Peyer's patch (tissue), 4 donors: Measurements from ENCODE around the gene IFI44. TPM values are rescaled to one million over a fixed set of nuclear protein-coding genes. Genes with fewer than 3 reads are reported as not detected.
A peak's percentile ranks its signal among the peaks of the same experiment; 100 is the strongest.

ENCODE experiments used
- DNase-seq, 3 donors: peaks; one replicate each; pipeline ENCODE4 v3.0.0-alpha.2; 2017 to 2019
- H3K27ac ChIP-seq, 4 donors: fragments of 200-600 bp; sonication (generic); one replicate each; pipeline ENCODE4 v1.5.1; 2016 to 2019
- H3K27me3 ChIP-seq, 2 donors: fragments of 200-600 bp; sonication (generic); one replicate each; pipeline ENCODE4 v1.5.1; 2019
- H3K36me3 ChIP-seq, 3 donors: fragments of 200-600 bp; sonication (generic); one replicate each; pipeline ENCODE4 v1.5.1; 2016 to 2019
- H3K4me1 ChIP-seq, 4 donors: fragments of 200-600 bp; sonication (generic); one replicate each; pipeline ENCODE4 v1.5.1; 2016 to 2019
- H3K4me3 ChIP-seq, 4 donors: fragments of 200-600 bp; sonication (generic); 1 replicate in 3 of 4; 2 replicates in 1 of 4; pipeline ENCODE4 v1.5.1; 2016 to 2019; ENCODE audit warnings: mild to moderate bottlenecking in 1 of 4
- H3K9me3 ChIP-seq, 4 donors: fragments of 200-600 bp; sonication (generic); one replicate each; pipeline ENCODE4 v1.5.1; 2016 to 2019; ENCODE audit warnings: mild to moderate bottlenecking in 1 of 4
- POLR2A ChIP-seq, 2 donors: fragments of 450-650 bp; IDR thresholded peaks; one replicate each; pipeline ENCODE4 v1.5.1; 2017; ENCODE audit warnings: antibody characterized with exemption in 2 of 2, mild to moderate bottlenecking in 2 of 2, moderate library complexity in 2 of 2
- total RNA-seq, 4 donors: library from RNA; depleted of rRNA; stranded (reverse); fragments of >200 nt; gene quantifications; one replicate each; pipeline ENCODE4 v1.1.0, GENCODE V29; 2016
- TF ChIP-seq, protein P1 (sequence below), 6 experiments: fragments of 450-650 bp in 4 of 6; fragments of 200-600 bp in 2 of 6; sonication (generic) in 1 of 6; IDR thresholded peaks; one replicate each; pipeline ENCODE4 v1.5.1; 2017 to 2019; ENCODE audit warnings: antibody characterized with exemption in 6 of 6, mild to moderate bottlenecking in 3 of 6, moderate library complexity in 1 of 6

IFI44 gene
- total RNA-seq, 4 donors from 2014 or later, result 3.9 to 67.7 (median 12.4) TPM

DNA sequence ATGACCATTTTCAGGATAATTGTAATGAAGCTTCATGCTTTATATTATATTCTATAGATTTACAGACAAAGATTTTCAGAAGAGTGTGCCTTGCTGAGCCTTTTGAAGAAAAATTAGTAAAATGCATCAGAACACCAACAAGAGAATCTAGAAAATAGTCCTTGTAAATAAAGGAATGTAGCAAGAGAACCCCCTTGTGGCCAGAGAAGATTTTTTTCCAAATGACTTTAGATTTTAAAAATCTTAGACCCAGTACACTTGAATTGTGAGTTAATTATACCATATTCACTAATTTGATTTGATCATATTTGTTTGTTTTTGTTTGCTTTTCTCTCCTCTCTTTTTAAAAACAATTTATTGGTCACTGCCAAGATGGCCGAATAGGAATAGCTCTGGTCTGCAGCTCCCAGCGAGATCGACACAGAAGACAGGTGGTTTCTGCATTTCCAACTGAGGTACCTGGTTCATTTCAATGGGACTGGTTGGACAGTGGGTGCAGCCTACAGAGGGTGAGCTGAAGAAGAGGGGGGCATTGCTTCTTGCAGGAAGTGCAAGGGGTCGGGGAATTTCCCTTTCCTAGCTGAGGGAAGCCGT lies 42.2 kb upstream of the IFI44 start:
- no peak overlapping the region for H3K27ac ChIP-seq
- no peak overlapping the region for H3K4me3 ChIP-seq
- TF ChIP-seq POLR2A (IDR thresholded peaks at IDR 0.05), result no peak
- TF ChIP-seq, protein P1, sequence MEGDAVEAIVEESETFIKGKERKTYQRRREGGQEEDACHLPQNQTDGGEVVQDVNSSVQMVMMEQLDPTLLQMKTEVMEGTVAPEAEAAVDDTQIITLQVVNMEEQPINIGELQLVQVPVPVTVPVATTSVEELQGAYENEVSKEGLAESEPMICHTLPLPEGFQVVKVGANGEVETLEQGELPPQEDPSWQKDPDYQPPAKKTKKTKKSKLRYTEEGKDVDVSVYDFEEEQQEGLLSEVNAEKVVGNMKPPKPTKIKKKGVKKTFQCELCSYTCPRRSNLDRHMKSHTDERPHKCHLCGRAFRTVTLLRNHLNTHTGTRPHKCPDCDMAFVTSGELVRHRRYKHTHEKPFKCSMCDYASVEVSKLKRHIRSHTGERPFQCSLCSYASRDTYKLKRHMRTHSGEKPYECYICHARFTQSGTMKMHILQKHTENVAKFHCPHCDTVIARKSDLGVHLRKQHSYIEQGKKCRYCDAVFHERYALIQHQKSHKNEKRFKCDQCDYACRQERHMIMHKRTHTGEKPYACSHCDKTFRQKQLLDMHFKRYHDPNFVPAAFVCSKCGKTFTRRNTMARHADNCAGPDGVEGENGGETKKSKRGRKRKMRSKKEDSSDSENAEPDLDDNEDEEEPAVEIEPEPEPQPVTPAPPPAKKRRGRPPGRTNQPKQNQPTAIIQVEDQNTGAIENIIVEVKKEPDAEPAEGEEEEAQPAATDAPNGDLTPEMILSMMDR (IDR thresholded peaks at IDR 0.05), result peak; percentile 11 to 49 (median 44)
- no peaks in the 10 kb centered on the region for H3K36me3 ChIP-seq
- no peak for DNase-seq
- H3K27me3 ChIP-seq, result no peaks in the 10 kb centered on the region
- no peaks in the 10 kb centered on the region for H3K4me1 ChIP-seq
- no peaks in the 10 kb centered on the region for H3K9me3 ChIP-seq

DNA sequence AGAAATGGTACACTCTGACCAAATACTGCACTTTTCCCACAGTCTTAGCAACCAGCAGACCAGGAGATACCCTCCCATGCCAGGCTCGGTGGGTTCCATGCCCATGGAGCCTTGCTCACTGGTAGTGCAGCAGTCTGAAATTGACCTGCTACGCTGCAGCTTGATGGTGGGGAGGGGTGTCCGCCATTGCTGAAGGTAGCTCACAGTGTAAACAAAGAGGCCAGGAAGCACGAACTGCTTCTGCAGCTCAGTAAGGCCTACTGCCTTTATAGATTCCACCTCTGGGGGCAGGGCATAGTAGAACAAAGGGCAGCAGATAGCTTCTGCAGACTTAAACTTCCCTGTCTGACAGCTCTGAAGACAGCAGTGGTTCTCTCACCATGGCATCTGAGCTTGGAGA lies 41.7 kb upstream of the IFI44 start:
- no peak for TF ChIP-seq POLR2A (IDR thresholded peaks at IDR 0.05)
- TF ChIP-seq, protein P1 (IDR thresholded peaks at IDR 0.05), result peak in 1 of 6 experiments; percentile 17
- no peaks in the 10 kb centered on the region for H3K4me1 ChIP-seq
- H3K27me3 ChIP-seq, result no peaks in the 10 kb centered on the region
- no peak overlapping the region for H3K4me3 ChIP-seq
- H3K9me3 ChIP-seq, result no peaks in the 10 kb centered on the region
- H3K27ac ChIP-seq, result no peak overlapping the region
- no peak for DNase-seq
- H3K36me3 ChIP-seq, result no peaks in the 10 kb centered on the region

DNA sequence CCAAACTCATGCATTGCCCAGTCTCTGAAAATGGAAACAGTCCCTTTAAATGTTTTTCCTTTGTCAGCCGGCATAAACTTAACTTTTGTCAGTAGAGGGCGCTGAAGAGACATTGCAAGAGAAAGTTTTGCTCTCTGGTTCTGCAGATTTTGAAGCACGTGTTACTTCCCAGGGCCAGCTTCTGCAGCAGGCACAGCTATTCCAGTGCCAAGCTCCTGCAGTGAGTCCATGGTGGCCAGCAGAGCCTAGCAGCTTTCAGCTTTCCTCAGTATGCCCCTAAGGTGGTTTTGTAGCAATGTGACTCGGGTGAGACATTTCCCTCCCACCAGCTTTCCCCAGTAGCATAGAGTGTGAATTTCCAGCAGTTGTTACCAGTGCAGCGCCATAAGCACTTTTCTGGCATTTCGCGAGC lies 32.0 kb upstream of the IFI44 start:
- Histone ChIP-seq H3K27ac (no peak overlapping the region), H3K36me3 (no peaks in the 10 kb centered on the region), H3K4me3 (no peak overlapping the region), H3K9me3 (no peaks in the 10 kb centered on the region), H3K4me1 (peaks cover 0 to 6% (median 2%) of the 10 kb centered on the region in 4 donors), H3K27me3 (no peaks in the 10 kb centered on the region)
- TF ChIP-seq POLR2A (IDR thresholded peaks at IDR 0.05), result no peak
- TF ChIP-seq, protein P1 (IDR thresholded peaks at IDR 0.05), result peak; percentile 77 to 92 (median 84)
- DNase-seq, result peak; percentile 50 to 74 (median 56)

GRCh38 chr1:78619032-78619431 lies 30.6 kb upstream of the IFI44 start:
- Histone ChIP-seq H3K4me1 (peaks cover 0 to 6% (median 4%) of the 10 kb centered on the region in 4 donors), H3K36me3 (no peaks in the 10 kb centered on the region), H3K4me3 (peak overlapping the region in 1 of 4 donors; percentile 35), H3K9me3 (no peaks in the 10 kb centered on the region), H3K27ac (peak overlapping the region; percentile 33 to 68 (median 59)), H3K27me3 (no peaks in the 10 kb centered on the region)
- no peak for DNase-seq
- TF ChIP-seq, protein P1 (IDR thresholded peaks at IDR 0.05), result no peak
- TF ChIP-seq POLR2A (IDR thresholded peaks at IDR 0.05), result no peak

GRCh38 chr1:78619446-78619802 lies 30.2 kb upstream of the IFI44 start:
- no peaks in the 10 kb centered on the region for H3K36me3 ChIP-seq
- TF ChIP-seq, protein P1 (IDR thresholded peaks at IDR 0.05), result no peak
- no peak for TF ChIP-seq POLR2A (IDR thresholded peaks at IDR 0.05)
- peaks cover 0 to 6% (median 4%) of the 10 kb centered on the region in 4 donors for H3K4me1 ChIP-seq
- no peaks in the 10 kb centered on the region for H3K27me3 ChIP-seq
- H3K4me3 ChIP-seq, result peak overlapping the region in 1 of 4 donors; percentile 35
- H3K9me3 ChIP-seq, result no peaks in the 10 kb centered on the region
- peak overlapping the region; percentile 33 to 68 (median 59) for H3K27ac ChIP-seq
- no peak for DNase-seq
